Osteoblast (primary cell): Measurements from ENCODE around the gene DOLK. TPM values are rescaled to one million over a fixed set of nuclear protein-coding genes. Genes with fewer than 3 reads are reported as not detected.

ENCODE experiments used
- DNase-seq: peaks from one replicate; pipeline ENCODE4 v3.0.0; 2011; ENCODE audit warnings: low spot score, mixed read lengths; ENCODE audit not compliant: insufficient read length; ENCODE audit errors: missing footprints
- H2AFZ ChIP-seq: 2 replicates; pipeline ENCODE4 v1.6.0; 2011; ENCODE audit warnings: mild to moderate bottlenecking, low read length
- H3K27ac ChIP-seq: 2 replicates; pipeline ENCODE4 v1.5.1; 2011; ENCODE audit warnings: mild to moderate bottlenecking, low read depth, low read length, moderate library complexity
- H3K27me3 ChIP-seq: 2 replicates; pipeline ENCODE4 v1.6.0; 2012; ENCODE audit warnings: mild to moderate bottlenecking, control low read depth, inconsistent platforms, low read length, moderate library complexity; ENCODE audit not compliant: insufficient read depth
- H3K36me3 ChIP-seq: 2 replicates; pipeline ENCODE4 v1.5.1; 2011; ENCODE audit warnings: mild to moderate bottlenecking, low read length, control low read depth, moderate library complexity; ENCODE audit not compliant: insufficient read depth
- H3K4me1 ChIP-seq: 2 replicates; pipeline ENCODE4 v1.5.1; 2011; ENCODE audit warnings: mild to moderate bottlenecking, low read length, control low read depth, moderate library complexity; ENCODE audit not compliant: insufficient read depth
- H3K4me2 ChIP-seq: 2 replicates; pipeline ENCODE4 v1.6.0; 2011; ENCODE audit warnings: mild to moderate bottlenecking, low read length; ENCODE audit not compliant: insufficient read depth
- H3K4me3 ChIP-seq: fragments of 200-600 bp; sonication (generic); 3 replicates; pipeline ENCODE4 v1.5.1; 2012; ENCODE audit warnings: mild to moderate bottlenecking, low read length, inconsistent platforms; ENCODE audit not compliant: insufficient read depth
- H3K79me2 ChIP-seq: 2 replicates; pipeline ENCODE4 v1.6.0; 2012; ENCODE audit warnings: mild to moderate bottlenecking, low read length, control low read depth, inconsistent platforms; ENCODE audit not compliant: insufficient read depth
- H3K9me3 ChIP-seq: 2 replicates; pipeline ENCODE4 v1.5.1; 2011; ENCODE audit warnings: low read depth, low read length, control low read depth
- H4K20me1 ChIP-seq: 2 replicates; pipeline ENCODE4 v1.6.0; 2012; ENCODE audit warnings: mild to moderate bottlenecking, low read length, control low read depth; ENCODE audit not compliant: insufficient read depth
- total RNA-seq: library from RNA; depleted of rRNA; stranded (reverse); fragments of >200 nt; gene quantifications from 2 replicates; pipeline ENCODE4 v1.2.3, GENCODE V29; 2012
- TF ChIP-seq, protein P1 (sequence below): IDR thresholded peaks from 2 replicates; pipeline ENCODE4 v1.5.1; 2011; ENCODE audit warnings: mild to moderate bottlenecking, low read depth, low read length, moderate library complexity; ENCODE audit errors: extremely low read depth

DOLK gene
- total RNA-seq, 1 donor, result 28.6 TPM

DNA sequence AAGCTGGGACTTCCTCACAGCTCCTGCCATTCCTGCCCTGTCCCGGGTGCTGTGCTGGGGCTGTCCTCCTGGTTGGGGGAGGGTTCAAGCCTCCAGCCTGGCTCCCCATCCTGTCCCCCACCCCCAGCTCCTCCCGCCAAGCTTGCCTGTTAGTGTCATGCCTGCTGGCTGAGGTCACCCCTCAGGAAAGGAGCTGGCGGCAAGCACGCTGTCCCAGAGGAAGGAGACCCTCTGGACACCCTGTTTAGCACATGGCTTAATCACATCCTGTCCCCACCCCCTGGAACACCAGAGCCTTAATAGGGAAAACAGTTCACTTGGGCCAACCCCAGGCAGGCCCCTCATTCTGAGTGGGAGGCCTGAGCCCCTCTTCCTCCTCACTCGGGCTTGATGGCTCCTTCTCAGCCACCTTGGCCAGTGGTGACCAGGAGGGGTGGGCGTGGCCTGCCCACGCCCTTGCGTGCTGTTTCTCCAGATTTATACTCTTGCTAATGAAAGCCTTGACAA, 35.8 kb downstream of the DOLK start:
- H4K20me1 ChIP-seq, result peaks cover 3% of the 10 kb centered on the region
- peak overlapping the region; percentile 52 for H3K27ac ChIP-seq
- peaks cover 82% of the 10 kb centered on the region for H3K79me2 ChIP-seq
- DNase-seq, result peak; percentile 93
- no peaks in the 10 kb centered on the region for H3K27me3 ChIP-seq
- peaks cover 52% of the 10 kb centered on the region for H3K36me3 ChIP-seq
- H3K4me2 ChIP-seq, result peak overlapping the region; percentile 34
- H3K4me1 ChIP-seq, result peaks cover 32% of the 10 kb centered on the region
- no peaks in the 10 kb centered on the region for H3K9me3 ChIP-seq
- peak overlapping the region; percentile 22 for H3K4me3 ChIP-seq
- TF ChIP-seq, protein P1, sequence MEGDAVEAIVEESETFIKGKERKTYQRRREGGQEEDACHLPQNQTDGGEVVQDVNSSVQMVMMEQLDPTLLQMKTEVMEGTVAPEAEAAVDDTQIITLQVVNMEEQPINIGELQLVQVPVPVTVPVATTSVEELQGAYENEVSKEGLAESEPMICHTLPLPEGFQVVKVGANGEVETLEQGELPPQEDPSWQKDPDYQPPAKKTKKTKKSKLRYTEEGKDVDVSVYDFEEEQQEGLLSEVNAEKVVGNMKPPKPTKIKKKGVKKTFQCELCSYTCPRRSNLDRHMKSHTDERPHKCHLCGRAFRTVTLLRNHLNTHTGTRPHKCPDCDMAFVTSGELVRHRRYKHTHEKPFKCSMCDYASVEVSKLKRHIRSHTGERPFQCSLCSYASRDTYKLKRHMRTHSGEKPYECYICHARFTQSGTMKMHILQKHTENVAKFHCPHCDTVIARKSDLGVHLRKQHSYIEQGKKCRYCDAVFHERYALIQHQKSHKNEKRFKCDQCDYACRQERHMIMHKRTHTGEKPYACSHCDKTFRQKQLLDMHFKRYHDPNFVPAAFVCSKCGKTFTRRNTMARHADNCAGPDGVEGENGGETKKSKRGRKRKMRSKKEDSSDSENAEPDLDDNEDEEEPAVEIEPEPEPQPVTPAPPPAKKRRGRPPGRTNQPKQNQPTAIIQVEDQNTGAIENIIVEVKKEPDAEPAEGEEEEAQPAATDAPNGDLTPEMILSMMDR, result no peak
- H2AFZ ChIP-seq, result no peak overlapping the region

DNA sequence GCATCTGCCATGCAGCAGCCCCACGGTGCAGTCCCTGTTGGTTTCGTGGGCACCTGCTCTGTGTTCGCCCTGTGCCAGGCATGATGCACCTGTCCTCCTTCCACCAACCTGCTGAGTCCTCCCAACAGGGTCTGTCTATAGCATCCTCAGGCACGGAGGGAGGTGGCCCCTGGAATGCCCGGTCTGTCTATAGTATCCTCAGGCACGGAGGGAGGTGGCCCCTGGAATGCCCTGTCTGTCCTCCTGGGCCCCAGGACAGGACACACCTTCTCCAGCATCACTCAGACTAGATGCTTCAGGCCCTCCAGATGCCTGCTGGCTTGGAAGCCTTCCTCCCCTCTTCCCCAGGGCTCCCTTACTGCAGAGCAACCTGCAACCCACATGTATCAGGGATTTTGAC, 36.5 kb downstream of the DOLK start:
- peaks cover 46% of the 10 kb centered on the region for H3K36me3 ChIP-seq
- DNase-seq, result peak; percentile 29
- peaks cover 3% of the 10 kb centered on the region for H4K20me1 ChIP-seq
- no peaks in the 10 kb centered on the region for H3K27me3 ChIP-seq
- peak overlapping the region; percentile 52 for H3K27ac ChIP-seq
- TF ChIP-seq, protein P1, result no peak
- no peak overlapping the region for H2AFZ ChIP-seq
- H3K4me3 ChIP-seq, result no peak overlapping the region
- H3K4me1 ChIP-seq, result peaks cover 30% of the 10 kb centered on the region
- peak overlapping the region; percentile 34 for H3K4me2 ChIP-seq
- H3K79me2 ChIP-seq, result peaks cover 78% of the 10 kb centered on the region
- no peaks in the 10 kb centered on the region for H3K9me3 ChIP-seq

DNA sequence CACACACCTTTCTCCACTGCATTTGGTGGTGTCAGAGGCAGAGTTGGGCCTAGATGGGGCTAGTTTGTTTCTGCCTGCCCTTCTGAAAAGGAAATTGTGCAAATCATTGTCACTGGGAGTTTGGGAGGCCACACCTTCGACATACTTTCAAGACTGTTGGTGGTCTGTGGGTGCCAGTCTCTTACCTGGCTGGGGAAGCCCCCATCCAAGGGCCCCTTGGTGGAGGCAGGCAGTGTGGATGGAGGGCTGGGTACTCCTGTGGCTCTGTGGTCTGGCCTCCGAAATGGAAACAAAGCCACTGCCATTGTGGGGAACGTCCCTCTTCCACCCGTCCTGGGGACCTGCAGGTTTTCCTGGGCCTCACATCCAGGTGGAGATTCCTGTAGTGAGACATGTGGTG, 37.5 kb downstream of the DOLK start:
- H3K4me2 ChIP-seq, result no peak overlapping the region
- H3K27ac ChIP-seq, result no peak overlapping the region
- DNase-seq, result peak; percentile 30
- peaks cover 6% of the 10 kb centered on the region for H4K20me1 ChIP-seq
- H3K9me3 ChIP-seq, result no peaks in the 10 kb centered on the region
- no peak overlapping the region for H3K4me3 ChIP-seq
- H3K36me3 ChIP-seq, result peaks cover 42% of the 10 kb centered on the region
- no peak overlapping the region for H2AFZ ChIP-seq
- peaks cover 76% of the 10 kb centered on the region for H3K79me2 ChIP-seq
- TF ChIP-seq, protein P1, result no peak
- H3K27me3 ChIP-seq, result no peaks in the 10 kb centered on the region
- H3K4me1 ChIP-seq, result peaks cover 30% of the 10 kb centered on the region

DNA sequence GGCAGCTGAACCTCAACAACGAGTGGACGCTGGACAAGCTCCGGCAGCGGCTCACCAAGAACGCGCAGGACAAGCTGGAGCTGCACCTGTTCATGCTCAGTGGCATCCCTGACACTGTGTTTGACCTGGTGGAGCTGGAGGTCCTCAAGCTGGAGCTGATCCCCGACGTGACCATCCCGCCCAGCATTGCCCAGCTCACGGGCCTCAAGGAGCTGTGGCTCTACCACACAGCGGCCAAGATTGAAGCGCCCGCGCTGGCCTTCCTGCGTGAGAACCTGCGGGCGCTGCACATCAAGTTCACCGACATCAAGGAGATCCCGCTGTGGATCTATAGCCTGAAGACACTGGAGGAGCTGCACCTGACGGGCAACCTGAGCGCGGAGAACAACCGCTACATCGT, 39.0 kb downstream of the DOLK start:
- Histone ChIP-seq H3K27me3 (no peaks in the 10 kb centered on the region), H3K4me1 (peaks cover 23% of the 10 kb centered on the region), H3K4me2 (no peak overlapping the region)

More for the DNA sequence above, 39.0 kb downstream of the DOLK start:
- no peak overlapping the region for H3K27ac ChIP-seq
- TF ChIP-seq, protein P1, result no peak
- no peak overlapping the region for H2AFZ ChIP-seq
- no peak overlapping the region for H3K4me3 ChIP-seq
- H3K9me3 ChIP-seq, result no peaks in the 10 kb centered on the region
- peaks cover 61% of the 10 kb centered on the region for H3K79me2 ChIP-seq
- peaks cover 34% of the 10 kb centered on the region for H3K36me3 ChIP-seq
- DNase-seq, result peak; percentile 37
- peaks cover 6% of the 10 kb centered on the region for H4K20me1 ChIP-seq
